Measurements from ENCODE around the gene MEIS2.

MEIS2 gene

GRCh38 chr15:36884936-36885635 lies 215.3 kb downstream of the MEIS2 start:
- Histone ChIP-seq H3K27me3 (ENCODE audit: insufficient read depth, low read length, poor library complexity) (no peaks in the 10 kb centered on the region), H4K20me1 (ENCODE audit: insufficient read depth, low read length) (no peaks in the 10 kb centered on the region), H3K79me2 (ENCODE audit: insufficient read depth, low read length) (no peaks in the 10 kb centered on the region), H3K9ac (ENCODE audit: low read depth, low read length) (no peak overlapping the region), H3K4me2 (ENCODE audit: insufficient read depth, low read length) (no peak overlapping the region), H3K4me3 (ENCODE audit: low read depth in 1 of 2, low read length in 2 of 2) (no peak overlapping the region), H3K27ac (ENCODE audit: low read length) (no peak overlapping the region), H3K9me3 (ENCODE audit: insufficient read depth, low read length, severe bottlenecking) (no peaks in the 10 kb centered on the region), H3K36me3 (ENCODE audit: insufficient read depth, low read length) (no peaks in the 10 kb centered on the region), H2AFZ (ENCODE audit: low read depth, low read length) (no peak overlapping the region), H3K4me1 (ENCODE audit: insufficient read depth, low read length) (no peaks in the 10 kb centered on the region)
- DNase-seq, result no peak
- ATAC-seq (ENCODE audit: insufficient read depth, low read depth), result no peak
- TF ChIP-seq CTCF (IDR thresholded peaks at IDR 0.05; ENCODE audit: borderline replicate concordance, extremely low read depth, low read length, poor library complexity, severe bottlenecking), result no peak
- no peak for TF ChIP-seq EZH2 (IDR thresholded peaks at IDR 0.05; ENCODE audit: borderline replicate concordance, low read depth, low read length, severe bottlenecking)

DNA sequence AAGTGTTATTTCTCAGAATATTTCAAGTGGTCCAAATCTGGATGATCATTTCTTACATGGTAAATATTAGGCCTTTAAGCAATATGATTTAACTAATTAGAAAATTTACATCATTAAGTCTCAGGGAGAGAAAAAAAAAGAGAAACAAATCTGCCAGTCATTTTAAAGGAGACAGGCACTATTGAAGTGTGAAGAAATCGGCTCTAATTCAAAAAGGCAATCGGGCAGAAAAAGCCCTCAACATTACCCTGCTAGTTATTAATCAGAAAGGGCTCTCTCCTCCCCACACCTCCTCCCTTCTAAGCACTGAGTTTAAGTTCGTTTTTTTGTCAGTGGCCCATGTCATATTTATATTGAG lies 215.9 kb downstream of the MEIS2 start:
- Histone ChIP-seq H3K9ac (ENCODE audit: low read depth, low read length) (no peak overlapping the region), H2AFZ (ENCODE audit: low read depth, low read length) (no peak overlapping the region), H3K4me1 (ENCODE audit: insufficient read depth, low read length) (no peaks in the 10 kb centered on the region), H3K36me3 (ENCODE audit: insufficient read depth, low read length) (no peaks in the 10 kb centered on the region), H3K27ac (ENCODE audit: low read length) (no peak overlapping the region), H3K4me3 (ENCODE audit: low read depth in 1 of 2, low read length in 2 of 2) (no peak overlapping the region), H3K9me3 (ENCODE audit: insufficient read depth, low read length, severe bottlenecking) (no peaks in the 10 kb centered on the region), H3K79me2 (ENCODE audit: insufficient read depth, low read length) (no peaks in the 10 kb centered on the region), H3K27me3 (ENCODE audit: insufficient read depth, low read length, poor library complexity) (no peaks in the 10 kb centered on the region), H4K20me1 (ENCODE audit: insufficient read depth, low read length) (no peaks in the 10 kb centered on the region), H3K4me2 (ENCODE audit: insufficient read depth, low read length) (no peak overlapping the region)
- TF ChIP-seq EZH2 (IDR thresholded peaks at IDR 0.05; ENCODE audit: borderline replicate concordance, low read depth, low read length, severe bottlenecking) (no peak), CTCF (IDR thresholded peaks at IDR 0.05; ENCODE audit: borderline replicate concordance, extremely low read depth, low read length, poor library complexity, severe bottlenecking) (no peak)
- ATAC-seq (ENCODE audit: insufficient read depth, low read depth) (no peak), DNase-seq (no peak)

- ATAC-seq (ENCODE audit: insufficient read depth, low read depth), result peak; percentile 73; the same call in 2 of the 3 replicates
- DNase-seq, result peak; percentile 57
- no peak overlapping the region for H3K4me3 ChIP-seq (ENCODE audit: low read depth in 1 of 2, low read length in 2 of 2)
- H3K27me3 ChIP-seq (ENCODE audit: insufficient read depth, low read length, poor library complexity), result peaks cover 4% of the 10 kb centered on the region
- no peaks in the 10 kb centered on the region for H3K9me3 ChIP-seq (ENCODE audit: insufficient read depth, low read length, severe bottlenecking)
- H4K20me1 ChIP-seq (ENCODE audit: insufficient read depth, low read length), result no peaks in the 10 kb centered on the region
- no peaks in the 10 kb centered on the region for H3K36me3 ChIP-seq (ENCODE audit: insufficient read depth, low read length)
- H2AFZ ChIP-seq (ENCODE audit: low read depth, low read length), result no peak overlapping the region
- TF ChIP-seq EZH2 (IDR thresholded peaks at IDR 0.05; ENCODE audit: borderline replicate concordance, low read depth, low read length, severe bottlenecking) (no peak), CTCF (IDR thresholded peaks at IDR 0.05; ENCODE audit: borderline replicate concordance, extremely low read depth, low read length, poor library complexity, severe bottlenecking) (peak; percentile 67)
- H3K4me2 ChIP-seq (ENCODE audit: insufficient read depth, low read length), result no peak overlapping the region
- H3K9ac ChIP-seq (ENCODE audit: low read depth, low read length), result no peak overlapping the region
- H3K79me2 ChIP-seq (ENCODE audit: insufficient read depth, low read length), result no peaks in the 10 kb centered on the region
- H3K27ac ChIP-seq (ENCODE audit: low read length), result no peak overlapping the region
- H3K4me1 ChIP-seq (ENCODE audit: insufficient read depth, low read length), result no peaks in the 10 kb centered on the region
These were observed 216.4 kb downstream of the MEIS2 start for GRCh38 chr15:36883713-36884517.

Measured in DND-41 (cell line).